ENCODE results near the gene CPNE2. TPM values are rescaled to one million over a fixed set of nuclear protein-coding genes. Genes with fewer than 3 reads are reported as not detected.

CPNE2 gene
- polyA plus RNA-seq, 1 experiment = 80.6 TPM

- H3K27me3 ChIP-seq (ENCODE audit: control insufficient read depth, insufficient read depth, low read length) = no peaks in the 10 kb centered on the region
- POLR2A ChIA-PET = no interaction called here
- no peak overlapping the region for H3K4me3 ChIP-seq (ENCODE audit: low read depth, low read length)
- TF ChIP-seq CTCF (IDR thresholded peaks at IDR 0.05; ENCODE audit: insufficient read depth, low read depth, low read length) = no peak
- peaks cover 17% of the 10 kb centered on the region for H3K36me3 ChIP-seq (ENCODE audit: control insufficient read depth, insufficient read depth, low read length)
- CTCF ChIA-PET = interaction anchor here (1.0 to 3.9 kb wide), 5 partner anchors 9 to 264 kb away, joined by 3 to 13 read pairs (median 4); partner anchors contain the start of gene CPNE2
- DNase-seq (ENCODE audit: low read depth) = no peak
These were observed 60.0 kb downstream of the CPNE2 start for GRCh38 chr16:57152096-57153093.

- TF ChIP-seq CTCF (IDR thresholded peaks at IDR 0.05; ENCODE audit: insufficient read depth, low read depth, low read length) = no peak
- CTCF ChIA-PET = interaction anchor here (1.1 to 3.9 kb wide), 6 partner anchors 13 to 70 kb away, joined by 3 to 13 read pairs (median 5); partner anchors contain the start of gene CPNE2
- peaks cover 18% of the 10 kb centered on the region for H3K36me3 ChIP-seq (ENCODE audit: control insufficient read depth, insufficient read depth, low read length)
- POLR2A ChIA-PET = no interaction called here
- no peaks in the 10 kb centered on the region for H3K27me3 ChIP-seq (ENCODE audit: control insufficient read depth, insufficient read depth, low read length)
- no peak for DNase-seq (ENCODE audit: low read depth)
- no peak overlapping the region for H3K4me3 ChIP-seq (ENCODE audit: low read depth, low read length)
These were observed 61.5 kb downstream of the CPNE2 start for GRCh38 chr16:57153841-57154240.

DNA sequence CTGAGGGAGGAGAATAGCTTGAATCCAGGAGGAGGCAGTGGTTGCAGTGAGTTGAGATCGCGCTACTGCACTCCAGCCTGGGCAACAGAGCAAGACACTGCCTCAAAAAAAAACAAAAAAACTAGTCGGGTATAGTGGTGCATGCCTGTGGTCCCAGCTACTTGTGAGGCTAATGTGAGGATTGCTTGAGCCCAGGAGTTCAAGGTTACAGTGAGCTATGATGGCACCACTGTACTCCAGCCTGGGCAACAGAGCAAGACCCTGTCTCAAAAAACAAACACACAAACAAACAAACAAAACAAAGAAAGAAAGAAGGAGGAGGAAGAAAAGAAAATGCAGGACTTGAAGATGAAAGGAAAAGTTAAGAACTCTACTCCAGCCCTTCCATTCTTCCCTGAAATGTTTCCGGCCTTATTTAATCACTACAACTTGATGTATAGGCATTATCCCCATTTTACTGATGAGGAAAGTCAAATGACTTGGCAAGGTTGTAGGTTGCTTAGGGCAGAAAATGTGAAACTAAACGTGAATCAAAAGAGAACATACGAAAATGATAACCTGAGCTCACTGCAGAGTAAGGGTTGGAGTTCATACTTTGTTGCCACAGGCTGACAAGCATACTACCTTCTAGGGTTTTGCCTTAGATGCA is 63.4 kb downstream of the CPNE2 start:
- TF ChIP-seq CTCF (IDR thresholded peaks at IDR 0.05; ENCODE audit: insufficient read depth, low read depth, low read length) = no peak
- CTCF ChIA-PET = interaction anchor here (1.3 to 1.6 kb wide), 2 partner anchors 63 to 73 kb away, joined by 4 to 6 read pairs; partner anchors contain the start of gene CPNE2
- POLR2A ChIA-PET = interaction anchor here (0.6 kb wide), 1 partner anchor 270 kb away, joined by 3 read pairs; no protein-coding TSS in a partner anchor
- DNase-seq (ENCODE audit: low read depth) = no peak
- peaks cover 17% of the 10 kb centered on the region for H3K36me3 ChIP-seq (ENCODE audit: control insufficient read depth, insufficient read depth, low read length)
- H3K27me3 ChIP-seq (ENCODE audit: control insufficient read depth, insufficient read depth, low read length) = no peaks in the 10 kb centered on the region
- no peak overlapping the region for H3K4me3 ChIP-seq (ENCODE audit: low read depth, low read length)

DNA sequence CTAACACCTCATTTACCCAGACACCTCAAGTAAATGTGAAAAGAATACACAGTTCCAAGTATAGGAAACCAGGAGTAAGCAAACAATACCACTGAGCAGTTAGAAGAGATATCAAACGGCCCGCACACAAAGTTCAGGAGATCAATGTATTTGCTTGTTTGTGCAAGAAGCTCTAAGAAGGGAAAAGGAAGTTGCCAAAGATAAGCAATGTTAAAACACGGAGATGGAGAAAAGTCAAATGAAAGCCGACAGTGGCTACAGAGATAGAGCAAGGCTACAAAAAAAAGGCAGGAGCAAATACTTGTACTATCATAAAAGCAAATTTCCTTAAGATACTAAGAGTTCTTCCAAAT is 63.9 kb downstream of the CPNE2 start:
- peaks cover 17% of the 10 kb centered on the region for H3K36me3 ChIP-seq (ENCODE audit: control insufficient read depth, insufficient read depth, low read length)
- TF ChIP-seq CTCF (IDR thresholded peaks at IDR 0.05; ENCODE audit: insufficient read depth, low read depth, low read length) = no peak
- no peak overlapping the region for H3K4me3 ChIP-seq (ENCODE audit: low read depth, low read length)
- ChIA-PET POLR2A (no interaction called here), CTCF (no interaction called here)
- no peak for DNase-seq (ENCODE audit: low read depth)
- H3K27me3 ChIP-seq (ENCODE audit: control insufficient read depth, insufficient read depth, low read length) = no peaks in the 10 kb centered on the region

- H3K4me3 ChIP-seq (ENCODE audit: low read depth, low read length) = no peak overlapping the region
- ChIA-PET POLR2A (no interaction called here), CTCF (no interaction called here)
- H3K36me3 ChIP-seq (ENCODE audit: control insufficient read depth, insufficient read depth, low read length) = peaks cover 18% of the 10 kb centered on the region
- H3K27me3 ChIP-seq (ENCODE audit: control insufficient read depth, insufficient read depth, low read length) = no peaks in the 10 kb centered on the region
- no peak for TF ChIP-seq CTCF (IDR thresholded peaks at IDR 0.05; ENCODE audit: insufficient read depth, low read depth, low read length)
- DNase-seq (ENCODE audit: low read depth) = no peak
These were observed 65.2 kb downstream of the CPNE2 start for GRCh38 chr16:57157533-57157932.
